Measurements from ENCODE around the gene BCKDHB.
"Not testable (repeated sequence)": the region's sequence is repeated elsewhere in the genome, so short reads cannot be mapped to it uniquely, and the experiment has no call there.

The BCKDHB gene

DNA sequence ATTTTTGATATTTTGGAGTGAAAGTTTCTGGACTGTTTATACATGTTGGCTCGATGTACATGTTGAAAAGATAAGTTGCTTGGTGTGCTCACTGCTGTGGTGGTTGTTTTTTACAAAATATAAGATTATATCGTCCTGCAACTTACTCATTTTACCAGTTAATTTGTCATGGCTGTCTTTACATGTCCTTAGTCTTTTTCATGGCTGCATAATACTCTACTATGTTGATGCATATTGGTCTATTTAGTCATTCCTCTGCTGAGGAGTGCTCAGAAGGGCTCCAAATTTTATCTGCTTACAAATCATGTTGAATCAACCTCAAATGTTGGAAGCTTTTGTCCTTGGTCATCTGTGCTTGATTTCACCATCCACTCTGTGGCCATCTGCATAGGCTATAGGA is 164.6 kb downstream of the BCKDHB start:
- DNase-seq: no peak

DNA sequence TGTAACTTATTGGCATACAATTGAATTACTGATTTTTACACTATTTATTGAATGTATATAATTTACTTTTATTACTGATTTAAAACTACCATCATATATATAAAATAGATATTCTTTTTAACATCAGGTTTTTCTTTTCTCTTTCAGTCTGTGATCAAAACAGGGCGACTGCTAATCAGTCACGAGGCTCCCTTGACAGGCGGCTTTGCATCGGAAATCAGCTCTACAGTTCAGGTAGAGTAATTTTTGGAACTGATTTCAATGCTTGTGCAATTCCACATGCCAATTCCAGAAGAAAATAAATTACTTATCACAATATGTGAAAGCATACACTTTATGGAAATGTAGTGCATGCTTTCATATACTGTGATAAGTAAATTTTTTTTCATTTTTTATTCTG is 166.5 kb downstream of the BCKDHB start:
- DNase-seq: no peak

DNA sequence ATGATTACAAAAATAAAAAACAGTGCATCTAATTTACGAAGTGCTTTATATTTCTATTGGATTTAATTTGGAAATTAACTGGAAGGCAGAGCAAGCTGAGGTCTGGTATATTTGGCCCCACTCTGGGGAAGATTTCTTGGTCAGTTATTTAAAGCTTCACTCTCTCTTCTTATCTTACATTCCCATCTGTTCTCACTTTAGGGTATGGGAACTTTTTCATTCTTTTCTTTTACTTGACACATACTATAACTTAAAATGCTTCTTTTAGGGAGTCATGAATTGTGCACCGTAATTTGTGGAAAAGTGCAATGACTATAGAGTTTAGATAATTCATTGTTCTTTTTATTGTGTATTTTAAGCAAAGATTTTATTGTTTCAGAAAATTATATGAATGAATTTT is 170.4 kb downstream of the BCKDHB start:
- DNase-seq: no peak

DNA sequence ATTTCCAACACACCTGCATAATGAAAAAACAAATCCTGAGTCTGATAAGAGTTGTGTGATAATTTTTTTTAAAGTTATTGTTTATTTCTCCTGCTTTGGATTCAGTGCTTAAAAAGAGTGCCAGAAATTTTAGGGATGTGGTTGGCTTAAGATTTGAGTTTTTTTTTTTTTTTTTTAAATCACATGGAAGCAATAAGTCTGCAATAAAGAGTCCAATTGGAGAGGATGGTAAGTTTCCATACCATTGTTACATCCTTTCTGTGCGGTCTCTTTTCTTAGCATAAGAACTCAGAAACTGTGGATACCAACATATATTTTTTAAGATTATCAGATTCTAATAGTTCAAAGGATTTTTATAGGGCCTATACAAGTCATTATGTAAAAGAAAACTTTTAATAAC is 171.0 kb downstream of the BCKDHB start:
- DNase-seq: no peak

DNA sequence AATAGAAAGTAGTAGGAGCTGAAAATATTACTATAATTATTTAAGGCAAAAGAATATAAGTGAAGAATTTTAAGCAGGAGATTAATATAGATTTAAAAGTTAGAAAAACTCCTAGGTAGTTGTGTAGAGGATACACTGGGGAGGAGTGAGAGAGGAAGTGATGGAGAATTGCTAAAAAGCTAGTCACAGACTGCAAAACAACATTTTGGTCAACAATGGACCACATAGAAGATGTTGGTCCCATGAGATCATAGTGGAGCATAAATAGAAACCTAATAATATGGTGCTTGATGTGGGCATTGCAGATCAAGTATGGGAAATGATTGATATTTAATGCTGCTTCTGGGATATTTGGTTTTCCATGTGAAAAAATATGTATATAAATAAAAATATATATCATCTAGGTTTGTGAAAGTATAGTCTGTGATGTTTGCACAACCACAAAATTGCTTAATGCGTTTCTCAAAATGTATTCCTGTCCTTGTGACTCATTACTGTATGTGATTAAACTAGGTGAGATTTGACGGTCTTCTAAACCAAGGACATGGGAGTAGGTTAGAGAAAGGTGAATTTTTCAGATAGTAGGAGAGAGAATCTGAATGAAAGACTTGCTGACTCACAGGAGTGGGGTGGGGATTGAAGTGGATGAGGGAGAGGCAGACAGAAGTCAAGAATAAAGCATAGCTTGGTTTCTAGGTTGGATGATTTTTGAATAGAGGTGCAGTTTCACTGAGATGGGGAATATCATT is 174.0 kb downstream of the BCKDHB start:
- no peak for DNase-seq

DNA sequence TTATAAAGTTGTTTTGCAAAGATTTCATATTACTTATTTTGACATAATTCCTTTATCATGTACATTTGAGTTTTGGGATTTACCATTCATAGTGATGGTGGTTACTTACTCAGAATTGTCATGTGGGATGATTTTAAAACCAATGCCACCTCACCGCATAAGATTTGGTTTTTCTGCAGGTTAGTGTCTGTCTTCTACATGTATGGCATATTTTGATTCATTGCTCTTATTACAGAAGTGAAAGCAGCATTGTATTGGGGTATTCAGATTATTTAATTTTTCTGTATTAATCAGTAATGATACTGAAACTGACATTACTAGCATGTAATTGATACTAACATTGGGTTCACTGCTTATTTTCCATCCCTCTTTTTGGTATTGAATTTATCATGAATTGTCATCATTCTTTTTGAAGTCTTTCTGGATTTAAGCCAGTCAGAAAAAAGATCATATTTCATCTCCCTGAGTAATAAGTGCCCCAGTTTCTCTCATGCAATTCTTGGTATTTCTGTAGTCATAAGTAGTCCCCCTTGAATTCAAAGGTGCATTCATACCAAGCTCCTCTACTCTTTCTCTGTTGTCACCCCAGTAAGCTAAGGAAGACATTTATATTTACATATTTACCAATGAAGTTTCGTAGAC is 176.6 kb downstream of the BCKDHB start:
- no peak for DNase-seq

DNA sequence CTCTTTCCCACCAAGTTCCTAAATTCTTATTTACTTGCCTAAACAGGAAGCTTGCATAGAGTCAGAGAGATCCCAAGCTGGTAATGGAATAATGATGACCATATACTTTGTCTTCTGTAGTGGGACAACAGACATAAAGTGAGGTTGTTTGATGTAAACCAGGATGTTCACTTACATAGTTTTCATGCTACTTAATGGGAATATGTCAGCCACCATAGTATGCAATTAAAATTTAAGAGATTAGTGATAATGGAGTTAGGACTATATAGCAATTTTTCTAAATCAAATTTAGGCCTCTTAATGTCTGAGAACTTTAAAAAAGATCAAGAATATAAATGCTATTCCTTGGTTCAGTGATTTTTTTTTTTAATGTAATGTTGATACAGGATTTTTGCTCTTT is 180.6 kb downstream of the BCKDHB start:
- DNase-seq: no peak

DNA sequence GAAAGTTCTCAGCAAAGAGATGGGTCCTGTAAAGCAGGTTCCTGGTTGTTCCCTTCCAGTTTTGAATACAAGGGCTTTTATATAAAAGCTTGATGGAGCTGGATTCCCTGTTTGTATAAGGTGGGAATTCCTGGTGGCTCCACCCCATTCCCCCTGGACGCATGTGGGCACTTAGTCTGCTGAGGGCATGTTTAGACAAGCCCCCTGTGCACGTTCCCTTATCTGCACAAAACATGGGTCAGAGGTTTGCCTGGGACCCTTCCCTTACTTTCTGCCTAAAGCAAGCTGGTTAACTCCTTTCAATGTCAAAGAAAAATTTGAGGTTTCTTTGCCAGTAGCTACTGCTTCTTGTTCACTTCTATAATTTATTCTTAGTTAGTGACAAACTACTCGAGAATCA is 181.1 kb downstream of the BCKDHB start:
- no peak for DNase-seq

DNA sequence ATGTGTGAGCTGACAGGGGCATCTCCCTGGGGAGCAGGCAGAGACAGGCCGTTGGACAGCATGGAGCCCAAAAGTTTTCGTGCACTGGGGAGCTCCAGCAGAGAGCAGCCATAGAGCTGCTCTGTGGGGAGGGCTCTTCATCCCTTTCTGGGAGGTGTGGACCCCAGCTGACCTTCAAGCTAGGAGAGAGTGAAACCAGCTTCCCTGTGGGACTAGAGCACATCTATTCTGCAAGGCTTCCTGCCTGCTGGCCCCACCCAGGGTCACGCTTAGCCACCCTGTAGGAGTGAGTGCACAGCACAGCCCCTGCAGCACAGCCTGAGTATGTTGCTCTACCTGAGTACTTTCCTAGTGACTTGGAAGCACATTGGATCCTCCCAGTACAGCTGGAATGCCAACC is 183.3 kb downstream of the BCKDHB start:
- DNase-seq: no peak

DNA sequence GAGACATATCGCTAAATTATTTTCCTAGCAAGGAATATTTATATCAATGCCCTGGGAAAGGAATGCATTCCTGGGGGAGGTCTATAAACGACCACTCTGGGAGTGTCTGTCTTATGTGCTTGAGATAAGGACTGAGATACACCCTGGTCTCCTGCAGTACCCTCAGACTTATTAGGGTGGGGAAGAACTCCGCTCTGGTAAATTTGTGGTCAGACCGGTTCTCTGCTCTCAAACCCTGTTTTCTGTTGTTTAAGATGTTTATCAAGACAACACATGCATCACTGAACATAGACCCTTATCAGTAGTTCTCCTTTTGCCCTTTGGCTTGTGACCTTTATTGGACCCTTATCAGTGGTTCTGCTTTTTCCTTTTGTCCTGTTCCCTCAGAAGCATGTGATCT is 188.1 kb downstream of the BCKDHB start:
- not testable (repeated sequence) for DNase-seq

DNA sequence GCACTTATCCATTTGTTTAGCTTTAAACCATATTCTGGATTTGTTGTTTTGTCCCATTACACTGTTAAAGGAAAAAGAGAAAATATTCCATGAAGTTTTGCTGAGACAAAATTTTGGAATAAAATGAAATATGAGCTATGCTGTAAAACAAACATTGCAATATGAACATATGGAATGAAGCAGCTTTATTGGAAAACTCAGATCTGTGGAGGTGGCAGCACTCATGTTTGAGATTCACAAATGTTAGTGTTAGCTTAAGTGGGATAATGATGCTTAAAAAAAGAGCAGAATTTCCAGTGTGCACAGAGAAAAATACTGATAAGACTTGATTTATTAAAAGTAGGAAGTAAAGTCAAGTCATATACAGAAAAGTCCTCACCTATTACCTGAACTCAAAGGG is 196.2 kb downstream of the BCKDHB start:
- no peak for DNase-seq

DNA sequence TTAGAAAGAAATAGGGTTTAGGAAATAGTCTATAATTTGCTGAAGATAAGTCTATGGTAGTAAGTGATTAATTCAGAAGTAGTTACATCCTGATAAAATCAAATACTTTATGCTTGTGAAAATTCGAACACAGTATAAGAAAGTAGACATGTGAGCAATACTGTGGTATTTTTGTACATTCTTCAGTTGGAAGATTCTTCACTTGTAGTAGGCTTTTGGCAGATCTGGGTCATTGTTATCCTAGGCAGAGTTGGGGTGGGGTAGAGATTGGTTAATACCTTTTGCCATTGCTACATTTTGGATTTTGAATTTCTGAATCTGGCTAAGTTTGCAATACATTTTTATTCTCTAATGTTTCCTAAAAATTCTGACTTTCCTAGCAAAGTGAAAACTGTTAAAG is 197.5 kb downstream of the BCKDHB start:
- no peak for DNase-seq

DNA sequence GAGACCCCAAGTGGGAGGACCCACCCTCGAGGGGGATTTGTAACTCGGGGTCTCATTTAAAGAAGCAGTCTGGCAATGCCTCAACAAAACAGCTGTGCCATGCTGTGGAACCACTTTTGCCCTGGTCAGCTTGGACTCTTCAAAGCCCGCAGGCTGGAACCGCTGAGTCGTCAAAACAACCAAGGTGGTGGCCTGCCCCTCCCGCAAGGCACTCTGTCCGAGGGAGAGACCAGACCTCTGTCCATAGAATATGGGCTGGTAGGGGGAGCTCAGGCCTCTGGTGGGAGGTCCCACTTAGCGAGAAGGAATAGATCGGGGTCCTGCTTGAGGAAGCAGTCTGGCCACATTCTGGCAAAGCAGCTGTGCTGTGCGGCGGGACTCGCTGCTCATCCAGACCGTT is 208.1 kb downstream of the BCKDHB start:
- DNase-seq: no peak

DNA sequence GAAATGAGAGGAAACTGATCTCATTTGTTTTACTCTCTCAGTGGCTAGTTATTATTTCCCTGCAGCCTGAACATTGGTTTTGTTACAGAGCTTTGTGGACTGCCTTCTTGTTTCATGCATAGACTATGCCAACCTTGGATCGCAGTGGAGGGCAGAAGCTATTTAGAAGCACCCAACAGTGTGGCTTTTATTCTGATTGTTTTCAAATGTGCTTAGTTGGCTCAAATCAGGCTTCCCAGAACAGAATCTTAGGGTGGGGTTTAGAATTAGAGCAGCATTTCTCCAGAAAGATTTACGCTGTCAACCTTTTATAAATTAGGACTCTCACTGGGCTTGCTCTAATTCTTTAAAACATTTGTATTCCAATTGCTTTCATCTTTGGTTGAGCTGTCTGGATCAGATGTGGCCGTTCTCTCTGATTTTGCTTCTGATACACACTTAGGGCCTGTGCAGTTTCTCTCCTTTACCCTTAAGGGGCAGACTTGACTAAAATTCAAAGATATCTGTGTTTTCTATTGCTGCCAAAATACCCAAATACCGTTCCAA is 210.3 kb downstream of the BCKDHB start:
- no peak for DNase-seq

DNA sequence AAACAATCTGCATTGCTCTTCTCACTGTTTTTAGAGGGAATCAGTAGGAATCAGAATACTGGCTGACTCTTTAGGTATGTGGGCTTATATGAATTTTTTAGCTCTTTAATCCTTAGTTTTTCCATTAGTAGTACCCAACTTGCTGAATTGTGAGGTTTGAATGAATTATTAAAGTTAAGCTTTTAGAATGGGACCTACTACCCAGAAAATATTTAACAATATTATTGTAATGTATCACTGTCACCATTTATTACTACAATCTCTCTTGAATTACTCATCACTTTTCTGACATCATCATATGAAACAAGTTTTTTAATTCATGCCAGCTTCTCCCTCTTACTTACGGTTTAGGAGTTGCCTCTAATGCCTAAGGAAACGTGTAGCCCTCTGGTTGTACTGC is 212.7 kb downstream of the BCKDHB start:
- no peak for DNase-seq

DNA sequence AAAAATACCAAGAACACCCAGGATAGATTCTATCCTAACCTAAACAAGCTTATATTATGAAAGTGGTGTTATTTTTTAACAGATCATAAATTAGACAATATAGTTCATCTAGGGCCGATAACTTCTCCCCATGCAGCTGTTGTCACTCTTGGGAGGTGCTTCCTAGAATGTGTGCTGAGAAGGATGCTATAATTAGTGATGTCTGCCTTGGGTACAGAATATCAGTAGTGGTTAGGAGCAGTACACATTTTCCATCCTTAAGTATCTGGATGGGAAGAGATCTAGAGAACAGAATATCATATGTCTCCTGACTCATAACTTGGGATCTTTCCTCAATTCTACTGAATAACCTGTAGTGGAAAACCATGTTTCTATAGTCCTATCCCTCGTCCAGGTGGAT is 214.5 kb downstream of the BCKDHB start:
- no peak for DNase-seq

DNA sequence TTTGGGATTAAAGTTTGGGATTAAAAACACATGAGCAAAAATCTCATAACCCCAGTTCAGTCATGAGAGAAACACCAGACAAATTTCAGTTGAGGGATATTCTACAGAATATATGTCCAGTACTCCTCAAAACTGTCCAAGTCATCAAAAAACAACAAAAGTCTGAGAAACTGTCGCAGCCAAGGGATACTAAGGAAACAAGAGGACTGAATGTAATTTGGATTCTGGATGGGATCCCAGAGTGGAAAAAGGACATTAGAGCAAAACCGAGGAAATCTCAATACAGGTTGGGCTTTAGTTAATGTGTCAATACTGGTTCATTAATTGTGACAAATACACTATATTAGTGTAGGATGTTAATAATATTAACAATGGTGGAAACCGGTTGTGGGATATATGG is 219.3 kb downstream of the BCKDHB start:
- no peak for DNase-seq

DNA sequence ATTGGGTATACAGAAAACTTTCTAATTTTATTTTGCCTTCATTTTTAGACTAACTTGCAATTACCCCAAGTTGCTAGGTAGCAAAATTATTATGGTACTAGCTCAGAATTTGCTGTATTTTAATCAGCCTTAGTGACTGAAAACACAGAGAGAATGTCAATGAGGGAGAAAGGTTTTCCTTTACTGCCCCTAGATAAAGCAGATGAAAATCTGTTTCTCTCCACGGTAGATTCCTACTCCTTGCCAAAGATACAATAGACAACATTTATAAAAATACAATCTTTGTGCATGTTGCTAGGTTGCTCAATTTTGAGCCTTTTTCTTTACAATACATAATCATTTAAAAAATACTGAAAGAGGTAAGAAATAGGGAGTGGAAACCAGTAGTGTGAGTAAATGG is 222.2 kb downstream of the BCKDHB start:
- DNase-seq: no peak

DNA sequence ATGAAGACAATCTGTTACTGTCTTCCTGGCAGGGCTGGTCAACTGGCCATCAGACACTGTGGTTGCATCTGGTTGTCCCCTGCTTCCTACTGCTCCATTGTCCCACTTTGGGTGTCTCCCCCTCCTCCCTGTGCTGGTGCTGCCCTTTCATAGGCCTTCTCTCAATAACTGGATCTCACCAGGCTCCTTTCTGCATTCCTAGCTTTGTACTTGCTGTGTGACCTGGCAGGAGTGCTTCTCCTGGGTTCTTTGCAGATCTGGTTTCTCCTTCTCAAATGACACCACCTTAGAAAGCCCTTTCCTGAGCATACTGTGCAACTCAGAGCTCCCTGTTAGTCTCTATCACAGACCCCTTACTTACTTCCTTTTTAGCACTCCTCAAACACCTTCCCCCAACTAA is 223.0 kb downstream of the BCKDHB start:
- no peak for DNase-seq

DNA sequence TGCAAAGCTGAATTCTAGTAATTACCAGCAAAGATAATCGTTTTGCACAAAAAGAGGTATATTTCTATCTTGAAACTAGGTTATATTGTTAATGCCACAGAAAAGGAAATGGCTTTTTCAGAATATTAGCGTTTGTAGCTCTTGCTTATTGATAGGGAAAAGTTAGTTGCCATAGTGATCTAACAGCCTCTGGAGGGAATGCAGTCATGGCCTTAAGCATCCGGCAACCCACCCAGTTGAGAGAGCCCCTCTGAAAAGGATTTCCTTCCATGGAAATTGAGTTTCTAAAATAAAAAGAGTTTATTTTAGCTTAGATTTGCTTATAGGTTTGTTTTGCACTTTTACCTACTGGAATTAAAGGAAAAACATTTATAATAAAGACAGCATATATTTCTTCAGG is 224.5 kb downstream of the BCKDHB start:
- DNase-seq: no peak

DNA sequence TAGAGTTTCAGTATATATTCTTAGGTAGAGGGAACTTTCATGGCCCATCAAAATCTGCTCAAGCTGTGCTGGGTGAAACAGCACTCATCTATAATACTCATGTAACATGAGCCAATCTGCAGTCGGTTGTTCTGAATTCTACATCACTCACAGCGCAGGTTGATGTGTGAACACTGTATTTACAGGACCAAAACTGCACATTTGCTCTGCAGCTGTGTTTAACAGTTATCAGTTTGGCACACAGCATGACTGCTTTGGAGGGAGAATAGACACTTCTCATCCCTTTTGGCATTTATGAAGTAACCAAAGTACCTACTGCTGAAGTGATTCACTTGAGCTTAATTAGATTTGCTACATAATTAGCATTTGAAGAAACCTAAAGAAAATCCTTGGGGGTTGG is 225.1 kb downstream of the BCKDHB start:
- no peak for DNase-seq

DNA sequence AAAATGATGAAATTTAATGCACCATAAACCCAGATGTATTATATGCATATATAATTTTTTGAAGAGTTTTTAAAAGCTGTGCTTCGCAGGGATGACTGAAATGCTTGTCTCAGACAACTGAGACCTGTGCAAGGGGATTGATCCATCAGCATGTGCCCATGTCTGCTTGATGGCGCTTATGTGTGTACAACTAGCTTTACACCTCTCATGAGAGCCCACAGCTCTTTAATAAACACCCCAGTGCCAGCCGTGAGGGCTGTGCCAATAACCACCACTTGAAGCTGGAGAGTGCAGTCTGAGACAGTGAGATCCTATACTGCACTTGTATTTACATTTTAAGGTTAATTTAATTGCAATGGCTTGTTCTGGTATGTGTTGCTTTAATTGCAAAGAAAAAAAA is 225.5 kb downstream of the BCKDHB start:
- DNase-seq: no peak

DNA sequence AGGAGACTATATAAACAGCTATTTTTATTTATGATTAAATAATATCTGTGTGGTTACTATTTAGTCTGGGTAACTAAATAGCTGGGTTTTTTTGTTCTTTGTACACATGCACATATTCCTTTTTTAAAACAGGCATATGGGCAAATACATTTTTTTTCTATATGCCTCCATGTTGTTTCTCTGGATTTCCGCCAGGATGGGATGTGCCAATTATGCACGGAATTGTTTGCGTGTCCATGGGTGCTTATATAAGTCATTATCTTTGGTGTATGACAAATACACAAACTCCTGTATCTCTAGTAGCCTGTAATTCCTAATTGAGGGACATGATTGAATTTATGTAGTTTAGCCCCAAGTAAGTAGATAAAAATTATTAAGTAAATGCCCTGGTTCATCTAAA is 226.9 kb downstream of the BCKDHB start:
- DNase-seq: no peak

DNA sequence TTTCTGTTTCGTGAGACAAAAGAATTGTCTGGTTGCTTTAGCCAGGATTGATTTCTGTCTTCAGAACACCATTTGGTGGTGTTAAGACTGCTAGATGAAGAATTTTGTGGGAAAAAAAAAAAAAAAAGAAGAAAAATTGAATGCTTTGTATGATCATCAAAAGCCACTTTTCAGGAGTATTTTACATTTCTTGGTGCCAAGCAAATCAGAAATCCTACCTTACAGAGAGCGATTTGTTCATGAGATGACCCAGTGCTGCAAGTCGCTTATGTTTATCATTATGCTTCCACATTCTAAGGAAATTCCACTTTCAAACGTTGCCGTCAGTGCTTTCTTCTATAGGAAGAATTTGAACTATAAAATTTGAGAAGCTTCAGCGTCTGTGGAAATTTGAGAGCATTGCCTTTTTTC is 228.7 kb downstream of the BCKDHB start:
- DNase-seq: no peak

DNA sequence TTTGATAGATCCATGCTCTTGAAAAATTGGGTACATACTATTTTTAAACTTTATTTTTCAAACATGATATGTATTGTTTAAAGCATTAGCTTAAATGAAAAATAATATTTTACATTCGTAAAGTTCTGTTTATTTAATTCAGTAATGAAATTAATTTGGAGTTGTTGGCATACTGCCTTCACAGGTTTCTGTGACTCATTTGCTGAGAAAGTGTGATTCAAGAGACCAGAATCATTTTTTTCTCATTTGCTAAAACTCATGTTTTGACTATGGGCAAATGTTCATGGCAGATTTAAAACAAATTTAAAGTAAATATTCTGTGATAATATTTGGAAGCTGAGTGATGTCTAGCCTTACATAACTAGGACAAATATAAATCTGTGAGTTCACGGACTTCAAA is 230.4 kb downstream of the BCKDHB start:
- no peak for DNase-seq
